Stimulated activated CD8-positive, alpha-beta memory T cell treated with anti-CD3 and anti-CD28 coated beads, Interleukin-4, amount 100 ng/mL, for 4 hours (primary cell): Measurements from ENCODE around the gene PCBD2.
"Not testable (repeated sequence)": the region's sequence is repeated elsewhere in the genome, so short reads cannot be mapped to it uniquely, and the experiment has no call there.

Experiments
- DNase-seq, 2 donors: peaks; one replicate each; pipeline ENCODE4 v3.0.0-alpha.2; 2020; ENCODE audit warnings: low read depth in 2 of 2, low spot score in 1 of 2

The PCBD2 gene

GRCh38 chr5:134957920-134958608 is 53.1 kb downstream of the PCBD2 start:
- DNase-seq = no peak

GRCh38 chr5:134958755-134959154 is 53.8 kb downstream of the PCBD2 start:
- DNase-seq = no peak

- no peak for DNase-seq
Measured at GRCh38 chr5:134963098-134963497, 58.2 kb downstream of the PCBD2 start.

DNA sequence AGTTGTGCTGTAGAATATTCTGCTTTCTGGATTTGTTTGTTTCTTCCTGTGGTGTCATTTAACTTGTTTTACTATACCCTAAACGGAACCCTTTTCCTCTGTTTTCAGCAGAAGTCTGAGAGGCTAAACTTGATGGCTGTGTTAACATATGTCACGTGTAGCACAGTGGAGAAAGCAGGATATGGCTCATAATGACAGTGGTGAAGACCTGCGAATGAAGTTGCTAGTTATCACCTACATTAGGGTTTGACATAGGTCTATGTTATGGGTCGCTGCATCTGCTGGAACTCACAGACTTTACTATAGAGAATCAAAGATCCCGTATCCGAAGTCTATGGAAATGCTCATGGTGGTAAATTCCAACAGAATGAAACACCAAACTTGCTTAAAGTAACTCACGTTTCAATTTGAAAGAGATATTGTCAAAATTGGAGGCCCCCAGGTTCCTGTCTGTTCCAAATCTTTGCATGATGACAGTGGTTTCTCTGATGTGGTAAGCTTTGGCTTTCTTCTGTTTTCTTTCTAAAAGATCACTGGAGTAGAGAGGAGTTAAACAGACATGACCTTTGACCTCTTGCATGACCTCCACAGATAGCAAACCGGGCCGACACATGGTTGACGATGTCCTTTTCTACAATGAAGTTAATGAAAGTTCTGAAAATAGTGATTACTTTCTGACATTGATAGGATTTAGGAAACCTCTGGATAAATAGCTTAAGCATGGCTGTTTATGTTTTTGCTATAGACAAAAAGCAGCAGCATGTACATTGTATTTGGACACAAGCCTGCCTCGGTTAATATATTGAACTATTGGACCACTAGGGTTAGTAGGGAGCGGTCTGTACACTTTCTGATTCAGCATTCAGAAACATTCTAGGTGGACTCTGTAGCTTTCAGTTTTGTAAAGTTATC is 59.7 kb downstream of the PCBD2 start:
- DNase-seq = no peak

DNA sequence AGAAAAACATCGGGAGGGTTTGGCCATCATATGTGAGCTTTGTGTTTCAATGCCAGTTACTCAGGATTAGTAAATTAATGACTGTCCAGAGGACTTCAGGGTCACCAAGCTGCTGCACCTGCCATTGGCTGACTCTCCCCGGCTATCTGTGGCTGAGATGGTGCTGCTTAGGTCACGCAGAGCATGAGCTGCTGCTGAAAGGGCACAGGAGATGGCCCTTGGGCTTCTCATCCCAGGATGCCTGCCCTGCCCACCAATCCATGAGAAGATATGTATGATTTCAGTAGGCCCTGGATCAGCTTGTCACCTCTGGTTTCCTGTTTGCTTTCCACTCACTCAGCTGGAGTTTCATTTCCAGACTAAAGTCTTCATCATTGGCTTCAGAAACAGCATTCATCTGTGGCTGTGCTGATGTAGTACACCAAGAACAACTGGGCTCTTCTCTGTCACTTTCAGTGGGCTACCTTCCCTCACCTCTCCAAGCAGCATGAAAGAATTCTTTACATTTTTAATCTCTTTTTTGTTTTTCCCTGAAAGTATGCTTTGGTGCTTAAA is 60.4 kb downstream of the PCBD2 start:
- no peak for DNase-seq

GRCh38 chr5:134967607-134968006 is 62.7 kb downstream of the PCBD2 start, which contains the start of gene CATSPER3:
Gene CATSPER3 (plus strand): TSS chr5:134967907. CDS start chr5:134967992, 85 bp downstream.
- DNase-seq = no peak

- no peak for DNase-seq
Measured at GRCh38 chr5:134968055-134968454, 63.1 kb downstream of the PCBD2 start.

DNA sequence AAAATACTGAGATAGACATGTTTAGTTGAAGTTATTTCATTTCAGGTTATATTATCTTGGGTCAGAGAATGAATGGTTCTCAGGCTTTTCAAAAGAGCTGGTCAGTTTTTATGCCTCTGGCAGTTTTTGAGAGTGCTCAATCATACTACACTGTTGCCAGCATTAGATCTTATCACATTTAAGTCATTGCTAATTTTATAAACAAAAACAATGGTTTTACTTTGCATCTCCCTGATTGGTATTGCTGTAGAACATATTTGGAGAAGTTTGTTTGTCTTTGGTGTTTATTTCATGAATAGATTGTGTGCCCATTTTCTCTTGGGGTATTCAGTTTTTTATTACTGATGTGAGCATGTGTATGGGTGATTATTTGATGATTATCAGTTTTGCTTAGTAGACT is 64.2 kb downstream of the PCBD2 start:
- DNase-seq = no peak

- no peak for DNase-seq
Measured at GRCh38 chr5:134975078-134975715, 70.3 kb downstream of the PCBD2 start.

GRCh38 chr5:134975843-134976242 is 70.9 kb downstream of the PCBD2 start:
- no peak for DNase-seq

GRCh38 chr5:134976841-134977240 is 71.9 kb downstream of the PCBD2 start:
- no peak for DNase-seq

- DNase-seq = no peak
Measured at GRCh38 chr5:134979416-134979815, 74.5 kb downstream of the PCBD2 start.

- DNase-seq = no peak
Measured at GRCh38 chr5:134982230-134982629, 77.3 kb downstream of the PCBD2 start.

GRCh38 chr5:134989266-134989830 is 84.4 kb downstream of the PCBD2 start:
- no peak for DNase-seq

DNA sequence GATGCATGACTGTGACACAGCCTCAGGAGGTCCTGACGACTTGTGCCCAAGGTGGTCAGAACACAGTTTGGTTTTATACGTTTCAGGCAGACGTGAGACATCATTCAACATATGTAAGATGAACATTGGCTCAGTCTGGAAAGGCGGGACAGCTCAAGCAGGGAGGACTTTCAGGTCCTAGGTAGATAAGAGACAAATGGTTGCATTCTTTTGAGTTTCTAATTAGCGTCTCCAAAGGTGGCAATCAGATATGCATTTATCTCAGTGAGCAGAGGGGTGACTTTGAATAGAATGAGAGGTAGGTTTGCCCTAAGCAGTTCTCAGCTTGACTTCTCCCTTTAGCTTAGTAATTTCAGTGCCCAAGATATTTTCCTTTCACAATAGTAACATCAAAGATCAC is 85.3 kb downstream of the PCBD2 start:
- not testable (repeated sequence) for DNase-seq

DNA sequence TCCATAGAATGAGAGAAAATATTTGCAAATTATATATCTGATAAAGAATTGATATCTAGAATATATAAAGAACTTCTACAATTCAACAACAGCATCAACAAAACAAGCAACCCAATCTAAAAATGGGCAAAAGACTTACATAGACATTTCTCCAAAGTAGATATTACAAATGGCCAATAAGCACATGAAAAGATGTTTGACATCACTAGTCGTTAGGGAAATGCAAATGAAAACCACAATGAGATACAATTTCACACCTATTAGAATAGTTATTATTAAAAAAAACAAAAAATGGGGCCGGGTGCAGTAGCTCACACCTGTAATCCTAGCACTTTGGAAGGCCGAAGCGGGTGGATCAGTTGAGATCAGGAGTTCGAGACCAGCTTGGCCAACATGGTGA is 87.2 kb downstream of the PCBD2 start:
- DNase-seq = no peak

- no peak for DNase-seq
Measured at GRCh38 chr5:134993161-134993560, 88.2 kb downstream of the PCBD2 start.

DNA sequence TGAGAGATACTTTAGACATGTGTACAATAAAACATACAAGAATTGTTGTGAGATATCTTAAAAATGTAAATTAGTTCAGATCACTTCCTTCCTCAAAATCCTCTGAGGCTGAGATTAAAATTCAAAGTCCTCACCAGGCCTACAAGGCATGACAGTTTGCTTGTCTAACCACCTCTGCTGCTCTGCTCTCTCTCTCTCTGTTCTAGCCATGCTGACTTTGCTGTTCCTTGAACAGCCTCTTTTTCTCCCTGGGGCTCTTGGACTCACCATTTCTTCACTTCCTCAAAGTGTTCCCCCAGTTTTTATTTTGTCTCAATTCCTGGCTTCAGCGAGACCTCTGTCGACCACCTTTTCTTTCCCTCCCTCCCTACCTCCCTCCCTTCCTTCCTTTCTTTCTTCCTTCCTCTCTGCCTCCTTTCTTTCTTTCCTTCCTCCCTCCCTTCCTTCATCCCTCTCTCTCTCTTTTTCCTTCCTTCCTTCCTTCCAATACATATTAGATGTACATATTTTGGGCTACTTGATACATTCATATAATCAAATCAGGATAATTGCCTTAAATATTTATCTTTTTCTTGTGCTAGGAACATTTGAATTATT is 89.7 kb downstream of the PCBD2 start:
- no peak for DNase-seq

DNA sequence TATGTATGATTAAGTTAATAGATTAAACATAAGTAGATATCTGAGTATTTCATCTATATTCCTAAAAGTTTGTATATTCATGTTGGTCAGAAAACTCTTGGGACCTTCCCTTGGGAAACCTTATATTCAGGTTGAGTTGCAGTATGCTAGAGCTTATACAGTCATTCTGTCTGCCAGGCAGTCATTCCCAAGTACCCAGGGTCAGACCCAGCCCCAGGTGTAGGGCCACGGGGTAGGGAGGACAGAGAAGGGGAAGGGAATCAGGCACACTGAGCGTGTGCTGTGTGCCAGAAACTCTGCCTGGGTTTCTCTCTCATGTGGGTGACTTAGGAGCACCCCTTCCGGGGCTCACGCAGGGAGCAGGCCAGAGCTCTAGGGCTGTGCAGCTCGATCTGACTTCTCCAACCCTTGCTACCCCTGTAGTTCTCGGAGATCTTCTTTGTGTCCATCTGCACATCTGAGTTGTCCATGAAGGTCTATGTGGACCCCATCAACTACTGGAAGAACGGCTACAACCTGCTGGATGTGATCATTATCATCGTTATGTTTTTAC is 91.0 kb downstream of the PCBD2 start:
- DNase-seq = no peak

DNA sequence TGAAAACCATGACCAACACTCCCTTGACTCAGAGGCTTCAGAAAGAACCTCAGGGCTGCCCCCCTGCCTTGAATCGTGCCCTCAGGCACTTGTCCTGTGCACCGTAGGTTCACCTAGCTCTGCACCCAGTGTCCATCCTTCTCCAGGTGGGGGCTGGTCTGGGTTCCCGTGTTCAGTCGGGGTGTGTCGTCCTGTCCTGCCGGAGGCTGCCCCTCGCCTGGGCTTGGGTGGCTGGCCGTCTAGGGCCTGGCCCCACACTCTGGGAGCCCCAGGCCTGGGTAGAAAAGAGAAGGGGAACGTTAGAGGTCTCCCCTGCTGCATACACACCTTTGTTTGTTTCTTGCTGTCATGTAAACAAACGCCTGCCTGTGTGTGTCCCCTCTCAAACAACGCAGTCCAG is 92.1 kb downstream of the PCBD2 start:
- DNase-seq = no peak
